Stimulated activated CD4-positive, alpha-beta T cell treated with anti-CD3 and anti-CD28 coated beads, TNF-alpha, amount 100 ng/mL, for 48 hours (primary cell): ENCODE data around the gene PPP1R12C.

ENCODE experiments used
- DNase-seq, 3 donors: peaks; one replicate each; pipeline ENCODE4 v3.0.0-alpha.2; 2020; ENCODE audit warnings: low read depth in 3 of 3

Gene PPP1R12C

DNA sequence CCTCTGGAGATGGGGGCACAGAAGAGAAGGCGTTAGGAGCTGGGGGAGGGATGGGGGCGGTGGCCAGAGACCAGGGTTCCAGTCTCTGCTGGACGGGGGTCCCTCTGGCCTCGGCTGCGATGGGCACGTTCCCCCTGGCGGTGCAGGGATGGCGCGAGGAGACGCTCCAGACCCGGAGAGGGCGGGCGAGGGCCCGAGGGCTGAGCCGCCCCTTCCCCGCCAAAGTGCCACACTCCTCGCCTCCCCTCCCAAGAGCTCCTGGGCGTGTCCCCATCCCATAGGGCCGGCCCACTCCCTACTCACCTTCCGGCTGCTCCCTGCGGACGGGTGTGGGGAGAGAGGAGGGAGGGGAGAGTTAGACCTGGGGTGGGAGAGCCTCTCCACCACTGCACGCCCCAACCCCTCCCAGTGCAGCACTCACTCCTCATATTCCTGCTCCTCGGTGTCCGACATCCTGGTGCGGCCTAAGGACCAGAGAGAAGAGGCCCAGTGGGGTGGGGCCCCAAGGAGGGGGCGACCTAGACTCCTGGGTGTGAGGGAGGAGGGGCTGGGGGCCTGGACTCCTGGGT is 29.4 kb upstream of the PPP1R12C start:
- no peak for DNase-seq

DNA sequence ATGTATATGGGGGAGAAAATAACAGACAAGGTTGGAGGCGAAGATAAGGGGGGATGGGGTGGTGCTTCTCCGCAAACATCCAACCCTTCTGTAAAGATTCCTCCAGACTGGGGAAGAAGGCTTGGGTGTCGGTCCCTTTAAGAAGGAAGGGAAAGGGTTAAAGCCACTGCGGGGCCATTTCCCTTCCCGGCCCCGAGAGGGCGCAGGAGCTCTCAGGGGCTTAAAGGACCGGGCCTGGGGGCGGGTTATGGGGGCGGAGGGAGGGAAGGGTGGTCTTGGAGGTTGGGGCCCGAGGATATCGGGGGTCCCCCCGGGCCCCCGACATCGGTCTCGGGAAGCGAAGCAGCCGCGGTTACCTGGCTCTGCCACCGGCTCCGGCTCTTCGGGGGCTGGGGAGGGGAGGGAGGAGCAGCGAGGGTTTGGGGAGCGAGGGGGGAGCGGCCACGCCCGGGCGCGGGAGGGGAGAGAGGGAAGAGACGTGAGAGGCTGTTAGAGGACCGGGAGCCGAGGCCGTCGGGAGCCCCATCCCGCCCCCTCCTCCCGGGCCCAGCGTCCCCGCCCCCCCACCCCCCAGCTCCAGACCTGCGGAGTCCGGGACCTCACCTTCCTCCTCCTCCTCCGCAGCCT is 28.8 kb upstream of the PPP1R12C start:
- no peak for DNase-seq

DNA sequence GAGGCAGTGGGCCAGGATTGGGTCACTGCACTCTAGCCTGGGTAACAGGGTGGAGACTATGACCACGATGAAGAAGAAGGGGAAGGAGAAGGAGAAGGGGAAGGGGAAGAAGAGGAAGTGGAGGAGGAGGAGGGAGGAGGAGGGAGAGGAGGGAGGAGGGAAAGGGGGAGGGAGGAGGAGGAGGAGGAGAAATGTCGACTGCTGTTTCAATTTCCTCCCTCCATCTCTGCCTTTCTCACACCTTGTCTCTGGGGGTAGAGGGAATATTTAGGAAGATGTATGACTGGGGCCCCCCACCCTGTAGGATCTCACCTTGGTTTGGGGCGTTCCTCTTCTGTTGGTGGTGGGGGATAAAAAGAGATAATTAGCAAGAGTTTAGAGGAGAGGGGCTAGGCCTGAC is 27.8 kb upstream of the PPP1R12C start:
- DNase-seq = no peak

DNA sequence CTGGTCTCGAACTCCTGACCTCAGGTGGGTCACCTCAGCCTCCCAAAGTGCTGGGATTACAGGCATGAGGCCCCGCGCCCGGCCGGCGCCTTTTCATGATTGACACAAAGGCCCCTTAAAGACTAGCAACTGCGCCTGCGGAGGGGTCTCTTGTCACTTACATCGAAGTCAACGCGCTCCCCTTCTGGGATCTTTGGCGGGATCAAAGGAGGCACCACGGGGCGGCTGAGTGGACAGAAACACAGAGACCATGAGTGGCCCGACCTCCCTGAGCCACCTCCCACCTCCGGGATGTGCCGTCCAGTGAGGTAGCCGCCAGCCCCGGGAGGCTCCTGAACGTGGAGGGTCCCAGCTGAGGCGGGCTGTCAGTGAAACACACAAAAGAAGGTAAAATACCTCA is 24.3 kb upstream of the PPP1R12C start:
- no peak for DNase-seq

DNA sequence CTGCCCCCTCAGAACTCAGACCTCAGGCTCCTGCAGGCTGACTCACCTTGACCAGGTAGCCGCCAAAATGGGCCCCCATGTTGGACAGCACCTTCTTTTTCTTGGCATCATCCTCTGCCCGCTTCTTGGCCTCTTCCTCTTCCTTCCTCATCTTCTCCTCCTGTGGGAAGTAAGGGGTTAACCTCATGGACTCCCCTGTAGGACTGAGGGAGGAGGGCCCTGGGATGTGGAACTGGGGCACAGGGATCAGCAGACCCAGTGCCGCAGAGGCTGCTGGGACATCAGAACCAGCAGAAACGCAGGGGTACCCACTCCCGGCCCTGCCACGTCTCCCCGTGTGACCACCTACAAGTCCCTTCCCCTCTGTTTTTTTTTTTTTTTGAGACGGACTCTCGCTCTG is 20.5 kb upstream of the PPP1R12C start:
- no peak for DNase-seq

DNA sequence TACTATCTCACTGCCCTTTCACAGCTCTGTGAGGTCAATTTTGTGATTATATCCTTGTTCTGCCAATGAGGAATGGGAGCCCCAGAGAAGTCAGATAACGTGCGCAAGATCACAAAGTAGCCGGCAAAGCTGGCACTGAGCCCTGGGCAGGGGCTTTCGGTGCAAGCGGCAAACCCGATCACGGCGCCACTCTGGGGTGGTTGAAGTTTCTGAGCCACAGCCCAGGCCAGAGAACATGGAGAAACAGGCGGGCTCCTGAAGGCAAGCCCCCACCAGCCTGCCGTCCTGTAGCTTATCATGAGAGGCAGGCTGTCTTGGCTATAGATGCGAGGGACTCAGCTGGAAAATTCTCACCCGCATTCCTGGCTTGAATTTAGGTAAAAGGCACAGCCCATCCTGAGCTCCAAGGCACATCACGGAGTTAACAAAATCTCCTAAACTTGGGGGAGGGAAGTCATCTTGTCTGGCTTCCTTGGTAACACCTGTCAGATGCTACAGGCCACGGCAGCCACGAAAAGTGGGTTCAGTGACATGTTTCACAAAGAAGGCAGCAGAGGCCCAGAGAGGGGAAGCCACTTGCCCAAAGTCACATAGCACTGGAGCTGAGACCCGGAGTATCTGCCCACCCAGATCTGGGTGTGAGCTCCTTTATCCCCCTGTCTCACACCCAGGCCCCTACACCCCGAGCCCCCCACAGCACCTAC is 19.1 kb upstream of the PPP1R12C start:
- no peak for DNase-seq

DNA sequence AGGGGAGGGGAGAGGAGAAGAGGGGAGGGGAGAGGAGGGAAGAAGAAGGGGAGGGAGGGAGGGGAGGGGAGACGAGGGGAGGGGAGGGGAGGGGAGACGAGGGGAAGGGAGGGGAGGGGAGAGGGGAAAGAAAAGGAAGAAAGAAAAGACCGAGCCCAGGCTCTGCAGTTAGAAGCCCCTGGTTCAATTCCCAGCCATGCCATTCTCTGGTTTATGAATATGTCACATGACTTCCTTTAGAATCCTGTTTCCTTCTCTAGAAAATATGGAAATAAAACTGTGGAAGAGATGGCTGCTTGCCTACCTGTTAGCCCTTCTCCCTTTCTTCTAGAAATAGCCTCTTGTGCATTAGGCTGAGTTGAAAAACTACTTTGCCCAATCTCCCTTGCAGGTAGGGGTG is 17.3 kb upstream of the PPP1R12C start:
- no peak for DNase-seq

DNA sequence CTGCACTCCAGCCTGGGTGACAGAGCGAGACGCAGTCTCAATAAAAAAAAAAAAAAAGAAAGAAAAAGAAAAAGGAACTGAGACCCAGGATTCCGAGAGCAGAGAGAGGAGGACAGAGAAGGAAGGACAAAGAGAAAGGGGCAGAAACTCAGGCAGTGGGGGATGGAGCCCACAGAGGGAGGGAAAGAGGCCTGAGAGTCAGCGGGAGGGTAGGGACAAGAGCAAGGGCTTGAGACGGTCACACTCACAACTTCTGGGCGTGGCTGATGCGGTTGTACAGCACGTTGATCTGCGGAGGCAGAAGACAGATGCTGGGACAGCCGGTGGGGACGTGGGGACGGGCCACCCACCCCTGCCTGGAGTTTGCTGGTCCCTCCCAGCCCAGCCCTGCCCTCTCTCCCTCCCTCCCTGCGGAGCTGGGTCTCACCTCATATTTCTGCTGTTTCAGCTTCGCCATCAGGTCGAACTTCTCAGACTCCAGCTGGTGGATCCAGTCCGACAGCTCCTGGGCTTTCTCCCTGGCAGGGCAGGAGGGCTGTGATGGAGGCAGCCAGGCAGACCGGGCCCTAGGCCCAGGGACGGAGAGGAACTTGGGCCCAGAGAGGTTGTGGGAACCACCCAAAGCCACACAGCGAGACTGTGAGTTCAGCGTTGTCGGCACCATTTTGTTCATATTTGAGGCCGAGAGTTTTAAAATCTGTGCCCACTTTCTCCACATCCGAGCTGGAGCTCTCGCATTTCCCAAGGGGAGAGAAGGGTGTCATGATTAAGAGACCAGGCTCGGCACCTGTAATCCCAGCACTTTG is 16.4 kb upstream of the PPP1R12C start:
- DNase-seq = no peak

DNA sequence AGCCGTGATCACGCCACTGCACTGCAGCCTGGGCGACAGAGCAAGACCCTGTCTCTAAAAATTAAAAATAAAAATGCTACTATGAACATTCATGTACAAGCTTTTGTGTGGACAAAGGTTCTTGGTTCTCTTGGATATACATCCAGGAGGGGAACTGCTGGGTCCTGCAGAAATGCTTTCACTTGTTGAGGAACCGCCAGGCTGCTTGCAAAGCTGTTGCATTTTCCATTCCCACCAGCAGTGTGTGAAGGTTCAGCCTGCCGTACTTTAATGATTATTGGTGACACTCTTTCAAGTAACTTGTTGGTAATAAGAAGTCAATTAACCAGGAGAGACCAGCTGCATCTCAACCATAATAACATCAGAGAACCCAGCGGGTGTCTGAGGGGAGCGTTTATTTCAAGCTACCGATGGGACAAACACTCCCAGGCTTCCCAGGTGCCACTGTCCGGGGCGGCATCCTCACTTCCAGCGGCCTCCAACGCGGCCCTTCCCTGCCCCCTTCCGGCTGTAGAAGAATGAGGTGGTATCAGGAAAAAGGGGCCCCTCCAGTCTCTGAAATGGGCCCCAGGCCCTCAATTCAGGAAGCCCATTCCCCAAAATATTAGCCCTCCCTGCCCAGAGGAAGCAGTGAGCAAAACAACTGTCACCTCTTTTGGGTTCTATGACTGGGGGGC is 15.2 kb upstream of the PPP1R12C start:
- DNase-seq = no peak

DNA sequence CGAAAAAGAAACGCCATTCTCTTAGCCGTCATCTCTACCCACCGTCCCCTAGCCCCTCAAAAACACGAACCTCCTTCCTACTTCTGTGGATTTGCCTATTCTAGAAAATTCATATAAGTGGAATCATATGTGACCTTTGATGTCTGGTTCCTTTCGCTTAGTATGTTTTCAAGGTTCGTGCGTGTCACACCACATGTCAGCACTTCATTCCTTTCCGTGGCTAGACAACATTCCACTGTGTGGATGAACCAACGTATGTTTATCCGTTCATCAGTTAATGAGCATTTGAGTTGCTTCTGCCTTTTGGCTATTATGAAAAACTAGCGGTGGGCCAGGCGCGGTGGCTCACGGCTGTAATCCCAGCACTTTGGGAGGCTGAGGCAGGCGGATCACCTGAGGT is 14.0 kb upstream of the PPP1R12C start:
- no peak for DNase-seq

DNA sequence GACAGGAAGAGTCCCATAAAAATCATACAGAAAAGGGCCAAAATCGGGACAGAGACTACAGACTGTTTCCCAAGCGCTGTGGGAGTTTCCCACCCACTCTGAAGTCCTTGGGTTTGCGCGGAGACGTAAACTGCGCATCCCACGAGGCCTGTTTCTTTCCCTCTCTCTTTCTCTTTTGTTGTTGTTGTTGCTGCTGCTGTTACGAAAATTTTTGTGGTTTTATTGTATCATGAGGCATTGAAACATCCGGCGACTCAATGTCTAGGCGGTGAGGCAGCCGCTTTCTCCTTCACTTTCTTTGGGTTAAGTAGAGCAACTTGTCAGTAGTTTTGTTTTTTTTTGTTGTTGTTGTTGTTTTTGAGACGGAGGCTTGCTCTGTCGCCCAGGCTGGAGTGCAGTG is 1.6 kb upstream of the PPP1R12C start:
- no peak for DNase-seq

DNA sequence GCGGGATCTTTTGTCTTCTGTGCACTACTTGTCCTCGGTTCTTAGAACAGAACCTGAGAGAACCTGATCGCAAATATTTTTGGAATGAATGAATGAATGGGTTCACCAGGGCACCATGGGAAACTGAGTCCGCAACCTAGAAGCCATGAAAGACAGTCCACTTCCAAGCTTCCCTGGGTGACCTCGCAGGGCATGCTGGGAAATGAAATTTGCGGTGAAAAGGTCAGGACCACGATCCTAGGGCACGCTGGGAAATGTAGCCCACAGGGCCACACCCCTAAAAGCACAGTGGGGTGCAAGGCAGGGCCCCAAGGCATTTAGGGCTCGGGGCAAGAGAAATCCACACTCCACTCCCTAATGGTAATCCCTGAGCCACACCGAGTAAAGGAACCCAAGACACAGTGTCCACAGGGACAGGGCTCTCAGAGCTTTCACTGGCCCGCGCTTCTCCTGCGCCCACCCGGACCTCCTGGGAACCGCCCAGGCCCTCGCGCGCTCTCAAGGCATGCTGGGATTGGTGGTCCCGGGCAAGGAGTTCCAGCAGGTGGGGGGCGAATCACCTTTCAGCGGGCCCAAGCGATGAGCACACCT is 1.1 kb upstream of the PPP1R12C start:
- DNase-seq = no peak

DNA sequence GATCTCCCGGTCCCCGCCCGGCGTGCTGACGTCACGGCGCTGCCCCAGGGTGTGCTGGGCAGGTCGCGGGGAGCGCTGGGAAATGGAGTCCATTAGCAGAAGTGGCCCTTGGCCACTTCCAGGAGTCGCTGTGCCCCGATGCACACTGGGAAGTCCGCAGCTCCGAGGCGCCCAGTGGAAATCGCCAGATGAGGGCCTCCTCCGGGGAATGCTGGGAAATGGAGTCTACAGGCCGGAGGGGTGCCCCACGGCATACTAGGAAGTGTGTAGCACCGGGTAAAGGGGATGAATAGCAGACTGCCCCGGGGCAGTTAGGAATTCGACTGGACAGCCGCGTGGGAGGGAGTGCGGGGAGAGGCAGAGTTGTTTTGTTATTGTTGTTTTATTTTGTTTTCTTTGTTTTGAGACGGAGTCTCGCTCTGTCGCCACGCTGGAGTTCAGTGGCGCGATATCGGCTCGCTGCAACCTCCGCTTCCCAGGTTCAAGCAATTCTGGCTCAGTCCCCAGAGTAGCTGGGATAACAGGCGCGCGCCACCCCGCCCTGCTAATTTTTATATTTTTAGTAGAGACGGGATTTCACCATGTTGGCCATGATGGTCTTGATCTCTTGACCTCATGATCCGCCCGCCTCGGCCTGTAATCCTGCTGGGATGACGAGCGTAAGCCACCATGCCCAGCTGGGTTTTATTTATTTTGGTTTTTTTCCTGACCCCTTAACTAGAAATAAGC is 390 bp upstream of the PPP1R12C start:
- peak; percentile 94 to 98 (median 95) for DNase-seq

DNA sequence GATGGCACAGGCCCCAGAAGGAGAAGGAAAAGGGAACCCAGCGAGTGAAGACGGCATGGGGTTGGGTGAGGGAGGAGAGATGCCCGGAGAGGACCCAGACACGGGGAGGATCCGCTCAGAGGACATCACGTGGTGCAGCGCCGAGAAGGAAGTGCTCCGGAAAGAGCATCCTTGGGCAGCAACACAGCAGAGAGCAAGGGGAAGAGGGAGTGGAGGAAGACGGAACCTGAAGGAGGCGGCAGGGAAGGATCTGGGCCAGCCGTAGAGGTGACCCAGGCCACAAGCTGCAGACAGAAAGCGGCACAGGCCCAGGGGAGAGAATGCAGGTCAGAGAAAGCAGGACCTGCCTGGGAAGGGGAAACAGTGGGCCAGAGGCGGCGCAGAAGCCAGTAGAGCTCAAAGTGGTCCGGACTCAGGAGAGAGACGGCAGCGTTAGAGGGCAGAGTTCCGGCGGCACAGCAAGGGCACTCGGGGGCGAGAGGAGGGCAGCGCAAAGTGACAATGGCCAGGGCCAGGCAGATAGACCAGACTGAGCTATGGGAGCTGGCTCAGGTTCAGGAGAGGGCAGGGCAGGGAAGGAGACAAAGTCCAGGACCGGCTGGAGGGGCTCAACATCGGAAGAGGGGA is 1.1 kb downstream of the PPP1R12C start:
- DNase-seq = peak in 2 of 3 donors; percentile 33 to 36

DNA sequence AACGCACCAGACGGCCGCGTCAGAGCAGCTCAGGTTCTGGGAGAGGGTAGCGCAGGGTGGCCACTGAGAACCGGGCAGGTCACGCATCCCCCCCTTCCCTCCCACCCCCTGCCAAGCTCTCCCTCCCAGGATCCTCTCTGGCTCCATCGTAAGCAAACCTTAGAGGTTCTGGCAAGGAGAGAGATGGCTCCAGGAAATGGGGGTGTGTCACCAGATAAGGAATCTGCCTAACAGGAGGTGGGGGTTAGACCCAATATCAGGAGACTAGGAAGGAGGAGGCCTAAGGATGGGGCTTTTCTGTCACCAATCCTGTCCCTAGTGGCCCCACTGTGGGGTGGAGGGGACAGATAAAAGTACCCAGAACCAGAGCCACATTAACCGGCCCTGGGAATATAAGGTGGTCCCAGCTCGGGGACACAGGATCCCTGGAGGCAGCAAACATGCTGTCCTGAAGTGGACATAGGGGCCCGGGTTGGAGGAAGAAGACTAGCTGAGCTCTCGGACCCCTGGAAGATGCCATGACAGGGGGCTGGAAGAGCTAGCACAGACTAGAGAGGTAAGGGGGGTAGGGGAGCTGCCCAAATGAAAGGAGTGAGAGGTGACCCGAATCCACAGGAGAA is 1.9 kb downstream of the PPP1R12C start:
- no peak for DNase-seq

DNA sequence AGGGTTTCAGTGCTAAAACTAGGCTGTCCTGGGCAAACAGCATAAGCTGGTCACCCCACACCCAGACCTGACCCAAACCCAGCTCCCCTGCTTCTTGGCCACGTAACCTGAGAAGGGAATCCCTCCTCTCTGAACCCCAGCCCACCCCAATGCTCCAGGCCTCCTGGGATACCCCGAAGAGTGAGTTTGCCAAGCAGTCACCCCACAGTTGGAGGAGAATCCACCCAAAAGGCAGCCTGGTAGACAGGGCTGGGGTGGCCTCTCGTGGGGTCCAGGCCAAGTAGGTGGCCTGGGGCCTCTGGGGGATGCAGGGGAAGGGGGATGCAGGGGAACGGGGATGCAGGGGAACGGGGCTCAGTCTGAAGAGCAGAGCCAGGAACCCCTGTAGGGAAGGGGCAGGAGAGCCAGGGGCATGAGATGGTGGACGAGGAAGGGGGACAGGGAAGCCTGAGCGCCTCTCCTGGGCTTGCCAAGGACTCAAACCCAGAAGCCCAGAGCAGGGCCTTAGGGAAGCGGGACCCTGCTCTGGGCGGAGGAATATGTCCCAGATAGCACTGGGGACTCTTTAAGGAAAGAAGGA is 2.8 kb downstream of the PPP1R12C start:
- no peak for DNase-seq

DNA sequence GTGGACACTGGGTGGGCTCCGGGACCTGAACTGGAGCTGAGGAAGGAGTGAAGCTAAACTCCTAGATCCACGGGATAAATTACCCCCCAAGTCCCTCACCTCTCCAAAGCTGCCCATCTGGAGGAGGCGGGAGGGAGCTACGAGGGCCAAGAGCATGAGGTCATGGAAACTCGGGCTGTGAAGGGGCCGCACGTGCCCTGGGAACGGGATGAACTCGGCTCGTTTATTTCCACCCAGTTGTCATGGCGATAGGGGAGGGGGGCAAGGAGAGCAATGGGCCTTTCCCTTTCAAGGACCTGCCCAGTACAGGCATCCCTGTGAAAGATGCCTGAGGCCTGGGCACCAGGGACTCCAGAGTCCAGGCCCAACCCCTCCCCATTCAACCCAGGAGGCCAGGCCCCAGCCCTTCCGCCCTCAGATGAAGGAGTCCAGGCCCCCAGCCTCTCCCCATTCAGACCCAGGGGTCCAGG is 3.8 kb downstream of the PPP1R12C start:
- DNase-seq = no peak

DNA sequence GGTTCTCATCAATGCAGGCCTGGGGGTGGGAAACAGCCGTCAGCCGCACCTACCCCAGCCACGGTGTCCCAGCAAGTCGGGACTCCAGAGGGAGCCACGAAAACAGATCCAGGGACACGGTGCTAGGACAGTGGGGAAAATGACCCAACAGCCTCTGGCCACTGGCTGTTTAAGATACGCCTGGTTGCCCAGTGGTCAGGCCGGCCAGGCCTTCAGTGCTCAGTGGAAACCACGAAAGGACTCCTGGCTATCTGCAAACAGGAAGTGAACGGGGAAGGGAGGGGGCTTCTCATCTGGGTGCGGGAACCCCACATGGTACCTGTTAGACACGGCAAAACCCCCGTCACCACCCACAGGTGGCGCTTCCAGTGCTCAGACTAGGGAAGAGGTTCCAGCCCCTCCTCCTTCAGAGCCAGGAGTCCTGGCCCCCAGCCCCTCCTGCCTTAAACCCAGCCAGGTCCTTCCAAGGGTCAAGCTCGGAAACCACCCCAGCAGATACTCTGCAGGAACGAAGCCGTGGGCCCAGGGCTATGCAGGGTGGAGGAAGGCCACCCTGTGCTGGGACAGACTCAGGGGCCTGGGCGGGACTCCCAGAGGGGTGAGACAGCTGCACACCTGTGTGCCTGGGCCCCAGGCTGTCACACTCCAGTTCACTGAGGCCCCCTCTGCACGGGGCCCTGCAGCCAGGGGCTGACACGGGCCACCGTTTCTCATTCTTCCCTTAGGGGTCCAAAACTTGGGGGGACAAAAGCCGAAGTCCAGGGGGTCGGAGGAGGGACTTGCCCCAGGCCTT is 4.5 kb downstream of the PPP1R12C start:
- DNase-seq = no peak
